Measurements from ENCODE around the gene MEF2A. TPM values are rescaled to one million over a fixed set of nuclear protein-coding genes. Genes with fewer than 3 reads are reported as not detected.

The MEF2A gene
- total RNA-seq, 1 experiment from 2014 or later = 30.7 TPM

DNA sequence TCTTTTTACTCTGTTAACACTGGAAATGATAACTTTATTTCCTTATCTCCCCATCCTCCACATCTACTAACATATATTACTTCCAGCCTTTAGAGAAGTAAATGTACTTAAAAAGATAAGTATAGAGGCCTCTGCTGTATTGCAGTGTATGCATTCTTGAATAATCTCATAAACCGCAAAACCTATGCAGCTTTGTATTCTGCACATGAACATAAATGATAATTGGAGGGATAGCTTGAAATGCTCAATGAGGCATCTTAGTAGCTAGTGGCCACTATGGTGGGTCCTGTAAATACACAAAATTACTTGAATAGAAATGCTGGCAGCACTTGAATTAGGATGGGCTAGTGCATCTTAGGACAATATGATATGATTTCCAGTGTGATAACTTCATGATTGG is 90.4 kb downstream of the MEF2A start:
- CTCF ChIA-PET = no interaction called here

DNA sequence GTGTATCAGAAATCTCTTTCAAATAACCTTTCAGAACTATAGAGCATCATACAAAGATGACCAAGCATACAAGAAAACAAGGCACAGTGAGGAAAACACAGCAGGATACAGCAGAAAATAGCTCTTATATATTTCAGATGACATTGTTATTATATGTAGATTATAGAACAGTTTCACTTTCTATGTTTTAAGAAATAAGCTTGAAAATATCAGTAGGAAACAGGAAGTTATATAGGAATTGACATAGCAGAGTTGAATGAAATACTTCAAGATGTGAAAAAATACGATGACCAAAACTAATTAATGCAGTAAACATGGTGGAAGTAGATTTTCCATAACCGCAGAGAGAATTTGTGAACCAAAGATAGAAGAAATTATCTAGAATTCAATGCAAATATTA is 92.2 kb downstream of the MEF2A start:
- POLR2A ChIA-PET = no interaction called here

More for the DNA sequence above, 90.4 kb downstream of the MEF2A start:
- no peak for ATAC-seq
- peaks cover 8% of the 10 kb centered on the region for H3K36me3 Mint-ChIP-seq
- H3K27ac Mint-ChIP-seq = no peak overlapping the region
- peaks cover 11% of the 10 kb centered on the region for H3K9me3 Mint-ChIP-seq
- DNase-seq (ENCODE audit: low spot score) = no peak
- POLR2A ChIA-PET = no interaction called here
- no peak overlapping the region for H3K4me3 Mint-ChIP-seq
- TF ChIP-seq ESRRA (CRISPR knock-in tag; IDR thresholded peaks at IDR 0.05; ENCODE audit: borderline replicate concordance) = no peak
- TF ChIP-seq ZNF219 (CRISPR knock-in tag; IDR thresholded peaks at IDR 0.05; ENCODE audit: borderline replicate concordance) = no peak
- TF ChIP-seq NFATC4 (CRISPR knock-in tag; IDR thresholded peaks at IDR 0.05) = no peak
- TF ChIP-seq, protein P1, sequence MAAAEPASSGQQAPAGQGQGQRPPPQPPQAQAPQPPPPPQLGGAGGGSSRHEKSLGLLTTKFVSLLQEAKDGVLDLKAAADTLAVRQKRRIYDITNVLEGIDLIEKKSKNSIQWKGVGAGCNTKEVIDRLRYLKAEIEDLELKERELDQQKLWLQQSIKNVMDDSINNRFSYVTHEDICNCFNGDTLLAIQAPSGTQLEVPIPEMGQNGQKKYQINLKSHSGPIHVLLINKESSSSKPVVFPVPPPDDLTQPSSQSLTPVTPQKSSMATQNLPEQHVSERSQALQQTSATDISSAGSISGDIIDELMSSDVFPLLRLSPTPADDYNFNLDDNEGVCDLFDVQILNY (CRISPR knock-in tag; IDR thresholded peaks at IDR 0.05) = no peak
- no peak for TF ChIP-seq GABPB1 (CRISPR knock-in tag; IDR thresholded peaks at IDR 0.05)
- no peak for TF ChIP-seq GRHL2 (CRISPR knock-in tag; IDR thresholded peaks at IDR 0.05; ENCODE audit: insufficient replicate concordance, severe bottlenecking)
- TF ChIP-seq, protein P2, sequence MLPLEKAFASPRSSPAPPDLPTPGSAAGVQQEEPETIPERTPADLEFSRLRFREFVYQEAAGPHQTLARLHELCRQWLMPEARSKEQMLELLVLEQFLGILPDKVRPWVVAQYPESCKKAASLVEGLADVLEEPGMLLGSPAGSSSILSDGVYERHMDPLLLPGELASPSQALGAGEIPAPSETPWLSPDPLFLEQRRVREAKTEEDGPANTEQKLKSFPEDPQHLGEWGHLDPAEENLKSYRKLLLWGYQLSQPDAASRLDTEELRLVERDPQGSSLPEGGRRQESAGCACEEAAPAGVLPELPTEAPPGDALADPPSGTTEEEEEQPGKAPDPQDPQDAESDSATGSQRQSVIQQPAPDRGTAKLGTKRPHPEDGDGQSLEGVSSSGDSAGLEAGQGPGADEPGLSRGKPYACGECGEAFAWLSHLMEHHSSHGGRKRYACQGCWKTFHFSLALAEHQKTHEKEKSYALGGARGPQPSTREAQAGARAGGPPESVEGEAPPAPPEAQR (CRISPR knock-in tag; IDR thresholded peaks at IDR 0.05) = no peak
- no peak for TF ChIP-seq ZNF423 (CRISPR knock-in tag; IDR thresholded peaks at IDR 0.05)
- TF ChIP-seq RELA (CRISPR knock-in tag; IDR thresholded peaks at IDR 0.05; ENCODE audit: borderline replicate concordance) = no peak
- TF ChIP-seq NFE2L1 (CRISPR knock-in tag; IDR thresholded peaks at IDR 0.05) = no peak
- TF ChIP-seq IRF2 (CRISPR knock-in tag; IDR thresholded peaks at IDR 0.05; ENCODE audit: borderline replicate concordance, low read depth) = no peak
- no peak for TF ChIP-seq TP53 (CRISPR knock-in tag; IDR thresholded peaks at IDR 0.05)
- no peak for TF ChIP-seq CREM (CRISPR knock-in tag; IDR thresholded peaks at IDR 0.05)
- no peak for TF ChIP-seq PRRX2 (CRISPR knock-in tag; IDR thresholded peaks at IDR 0.05)
- TF ChIP-seq ZBTB21 (CRISPR knock-in tag; IDR thresholded peaks at IDR 0.05; ENCODE audit: borderline replicate concordance) = no peak
- TF ChIP-seq, protein P3, sequence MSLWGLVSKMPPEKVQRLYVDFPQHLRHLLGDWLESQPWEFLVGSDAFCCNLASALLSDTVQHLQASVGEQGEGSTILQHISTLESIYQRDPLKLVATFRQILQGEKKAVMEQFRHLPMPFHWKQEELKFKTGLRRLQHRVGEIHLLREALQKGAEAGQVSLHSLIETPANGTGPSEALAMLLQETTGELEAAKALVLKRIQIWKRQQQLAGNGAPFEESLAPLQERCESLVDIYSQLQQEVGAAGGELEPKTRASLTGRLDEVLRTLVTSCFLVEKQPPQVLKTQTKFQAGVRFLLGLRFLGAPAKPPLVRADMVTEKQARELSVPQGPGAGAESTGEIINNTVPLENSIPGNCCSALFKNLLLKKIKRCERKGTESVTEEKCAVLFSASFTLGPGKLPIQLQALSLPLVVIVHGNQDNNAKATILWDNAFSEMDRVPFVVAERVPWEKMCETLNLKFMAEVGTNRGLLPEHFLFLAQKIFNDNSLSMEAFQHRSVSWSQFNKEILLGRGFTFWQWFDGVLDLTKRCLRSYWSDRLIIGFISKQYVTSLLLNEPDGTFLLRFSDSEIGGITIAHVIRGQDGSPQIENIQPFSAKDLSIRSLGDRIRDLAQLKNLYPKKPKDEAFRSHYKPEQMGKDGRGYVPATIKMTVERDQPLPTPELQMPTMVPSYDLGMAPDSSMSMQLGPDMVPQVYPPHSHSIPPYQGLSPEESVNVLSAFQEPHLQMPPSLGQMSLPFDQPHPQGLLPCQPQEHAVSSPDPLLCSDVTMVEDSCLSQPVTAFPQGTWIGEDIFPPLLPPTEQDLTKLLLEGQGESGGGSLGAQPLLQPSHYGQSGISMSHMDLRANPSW (CRISPR knock-in tag; conservative IDR thresholded peaks at IDR 0.05; ENCODE audit: low read depth) = no peak
- TF ChIP-seq NR1H2 (CRISPR knock-in tag; IDR thresholded peaks at IDR 0.05) = no peak
- H3K4me1 Mint-ChIP-seq = no peaks in the 10 kb centered on the region
- no peaks in the 10 kb centered on the region; the same call in 1 of the 2 replicates for H3K27me3 Mint-ChIP-seq (ENCODE audit: low read depth)

More for the DNA sequence above, 92.2 kb downstream of the MEF2A start:
- Mint-ChIP-seq H3K27ac (no peak overlapping the region), H3K27me3 (ENCODE audit: low read depth) (no peaks in the 10 kb centered on the region), H3K36me3 (no peaks in the 10 kb centered on the region), H3K4me3 (no peak overlapping the region), H3K9me3 (no peaks in the 10 kb centered on the region), H3K4me1 (no peaks in the 10 kb centered on the region)
- ATAC-seq (no peak), DNase-seq (ENCODE audit: low spot score) (no peak)
- CTCF ChIA-PET = no interaction called here
- TF ChIP-seq, protein P3 (CRISPR knock-in tag; conservative IDR thresholded peaks at IDR 0.05; ENCODE audit: low read depth) = no peak
- no peak for TF ChIP-seq ZNF121 (CRISPR knock-in tag; IDR thresholded peaks at IDR 0.05)
